Smooth muscle cell (in vitro differentiated cells): ENCODE data around the gene ZCCHC14. TPM values are rescaled to one million over a fixed set of nuclear protein-coding genes. Genes with fewer than 3 reads are reported as not detected.
A peak's percentile ranks its signal among the peaks of the same experiment; 100 is the strongest.

Experiments
- DNase-seq: peaks from one replicate; lab custom pipeline; 2025; ENCODE audit not compliant: unreplicated experiment; lab: John Stamatoyannopoulos, UW
- H2AFZ ChIP-seq: fragments of 200-600 bp; sonication (generic); 2 replicates; pipeline ENCODE4 v1.6.0; 2016; ENCODE audit warnings: antibody characterized with exemption, low read depth, mild to moderate bottlenecking
- H3F3A ChIP-seq: fragments of 200-600 bp; sonication (generic); 2 replicates; pipeline ENCODE4 v1.6.0; 2017; ENCODE audit warnings: antibody characterized with exemption, low read depth
- H3K27ac ChIP-seq: fragments of 200-600 bp; sonication (generic); 2 replicates; pipeline ENCODE4 v1.5.1; 2016; ENCODE audit warnings: low read depth, mild to moderate bottlenecking
- H3K27me3 ChIP-seq: fragments of 200-600 bp; sonication (generic); 2 replicates; pipeline ENCODE4 v1.6.1; 2016; ENCODE audit warnings: low read depth, mild to moderate bottlenecking
- H3K36me3 ChIP-seq: fragments of 200-600 bp; sonication (generic); 2 replicates; pipeline ENCODE4 v1.5.1; 2016; ENCODE audit warnings: low read depth
- H3K4me1 ChIP-seq: fragments of 200-600 bp; sonication (generic); 2 replicates; pipeline ENCODE4 v1.5.1; 2016; ENCODE audit warnings: low read depth
- H3K4me2 ChIP-seq: fragments of 200-600 bp; sonication (generic); 2 replicates; pipeline ENCODE4 v1.6.0; 2016; ENCODE audit warnings: mild to moderate bottlenecking
- H3K4me3 ChIP-seq: fragments of 200-600 bp; sonication (generic); 2 replicates; pipeline ENCODE4 v1.5.1; 2016; ENCODE audit warnings: mild to moderate bottlenecking
- H3K79me2 ChIP-seq: fragments of 200-600 bp; sonication (generic); 2 replicates; pipeline ENCODE4 v1.6.0; 2016; ENCODE audit warnings: low read depth, mild to moderate bottlenecking
- H3K9ac ChIP-seq: fragments of 200-600 bp; sonication (generic); 2 replicates; pipeline ENCODE4 v1.6.0; 2016; ENCODE audit warnings: low read depth
- H3K9me3 ChIP-seq: fragments of 200-600 bp; sonication (generic); replicated peaks from 2 replicates; pipeline ENCODE4 v1.5.1; 2016; ENCODE audit warnings: low read depth
- H4K20me1 ChIP-seq: fragments of 200-600 bp; sonication (generic); 2 replicates; pipeline ENCODE4 v1.6.0; 2016; ENCODE audit warnings: low read depth
- CTCF ChIP-seq: fragments of 200-600 bp; sonication (generic); IDR thresholded peaks from 2 replicates; pipeline ENCODE4 v1.5.1; 2017; ENCODE audit warnings: borderline replicate concordance, mild to moderate bottlenecking, antibody characterized with exemption; ENCODE audit not compliant: insufficient read depth, poor library complexity, severe bottlenecking
- WGBS: methylation state at CpG from one replicate; pipeline ENCODE4 v1.1.7; 2016; ENCODE audit warnings: low lambda C conversion rate; 5-methylcytosine and 5-hydroxymethylcytosine counted together
- polyA plus RNA-seq: library from polyadenylated mRNA; unstranded; fragments of >200 nt; fragmentation: Nextera tagmentation; extraction: Ambion mirVana; gene quantifications from 2 replicates; pipeline ENCODE4 v1.2.1, GENCODE V29; 2016
- total RNA-seq: library from RNA; depleted of rRNA; stranded (reverse); fragments of >200 nt; gene quantifications from 2 replicates; pipeline ENCODE4 v1.2.3, GENCODE V29; 2014

ZCCHC14 gene
- total and polyA plus RNA-seq, 2 experiments from 2014 or later = 4.6 to 8.5 TPM

DNA sequence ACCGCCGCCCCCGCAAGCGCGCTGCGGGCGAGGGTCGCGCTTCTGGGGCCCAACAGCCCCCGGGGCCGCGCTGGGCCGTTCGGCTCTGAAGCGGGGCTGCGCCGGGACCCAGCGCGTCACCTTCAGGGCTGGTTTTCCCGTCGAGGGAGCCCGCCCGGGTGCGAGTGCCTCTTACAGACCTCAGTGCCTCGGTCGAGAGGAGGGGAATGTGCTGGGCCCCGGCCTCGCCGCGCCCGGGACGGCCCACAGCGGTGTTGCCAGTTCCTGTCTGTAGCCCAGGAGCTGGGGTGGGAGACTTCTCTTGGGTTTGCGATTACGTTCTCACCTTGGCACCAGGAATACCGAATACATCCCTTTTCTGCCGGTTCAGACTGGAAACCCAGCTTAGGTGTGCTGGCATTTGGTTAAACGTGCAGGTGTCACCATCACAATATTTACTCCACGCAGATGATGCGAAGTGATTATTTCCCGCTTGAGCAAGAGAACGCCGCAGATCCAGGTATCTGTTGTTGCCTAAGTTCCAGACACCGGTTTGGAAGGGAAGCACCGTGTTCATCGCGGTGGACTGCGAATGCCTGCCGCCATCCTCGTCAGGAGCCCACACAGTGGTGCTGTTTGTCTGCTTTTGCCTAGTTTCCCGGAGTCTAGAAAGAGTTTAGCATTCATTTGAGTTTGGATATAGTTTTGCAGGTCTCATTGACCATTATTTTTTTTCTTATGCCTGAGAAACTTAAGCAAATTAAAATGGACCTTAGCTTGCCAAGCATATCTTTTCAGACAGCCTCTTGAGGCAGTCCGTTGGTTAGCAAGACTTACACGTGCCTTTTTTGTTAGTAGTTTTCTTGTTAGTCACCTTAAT lies 99.8 kb downstream of the ZCCHC14 start:
- Histone ChIP-seq H4K20me1 (peaks cover 54% of the 10 kb centered on the region), H3K9ac (peak overlapping the region; percentile 92), H3K27me3 (no peaks in the 10 kb centered on the region), H3K4me1 (peaks cover 8% of the 10 kb centered on the region), H3K36me3 (no peaks in the 10 kb centered on the region), H3K27ac (peak overlapping the region; percentile 79), H3F3A (peaks cover 21% of the 10 kb centered on the region), H3K4me3 (peak overlapping the region; percentile 76), H2AFZ (no peak overlapping the region), H3K79me2 (peaks cover 54% of the 10 kb centered on the region), H3K4me2 (peak overlapping the region; percentile 91), H3K9me3 (no peaks in the 10 kb centered on the region)
- DNase-seq = no peak
- WGBS = 2% methylated on average over 53 of the region's 53 CpGs
- TF ChIP-seq CTCF = no peak

- Histone ChIP-seq H3K4me3 (peak within 1 kb of the TSS; percentile 76), H3F3A (peaks cover 28% of the 10 kb centered on the region), H3K36me3 (no peaks in the 10 kb centered on the region), H3K27ac (peak within 1 kb of the TSS; percentile 92), H4K20me1 (peaks cover 45% of the 10 kb centered on the region), H3K4me2 (peak within 1 kb of the TSS; percentile 94), H3K9ac (peak within 1 kb of the TSS; percentile 94), H3K79me2 (peaks cover 45% of the 10 kb centered on the region), H2AFZ (peak within 1 kb of the TSS; percentile 65), H3K9me3 (no peaks in the 10 kb centered on the region), H3K27me3 (no peaks in the 10 kb centered on the region), H3K4me1 (peaks cover 12% of the 10 kb centered on the region)
- no peak for TF ChIP-seq CTCF
- 1% methylated on average over 63 of the region's 113 CpGs for WGBS
- peak; percentile 96 for DNase-seq
Observed at GRCh38 chr16:87391950-87392820, 100.6 kb downstream of the ZCCHC14 start, which contains the start of gene MAP1LC3B. TSS of gene MAP1LC3B (plus strand) at chr16:87392336. CDS start at chr16:87392428, 92 bp downstream.

DNA sequence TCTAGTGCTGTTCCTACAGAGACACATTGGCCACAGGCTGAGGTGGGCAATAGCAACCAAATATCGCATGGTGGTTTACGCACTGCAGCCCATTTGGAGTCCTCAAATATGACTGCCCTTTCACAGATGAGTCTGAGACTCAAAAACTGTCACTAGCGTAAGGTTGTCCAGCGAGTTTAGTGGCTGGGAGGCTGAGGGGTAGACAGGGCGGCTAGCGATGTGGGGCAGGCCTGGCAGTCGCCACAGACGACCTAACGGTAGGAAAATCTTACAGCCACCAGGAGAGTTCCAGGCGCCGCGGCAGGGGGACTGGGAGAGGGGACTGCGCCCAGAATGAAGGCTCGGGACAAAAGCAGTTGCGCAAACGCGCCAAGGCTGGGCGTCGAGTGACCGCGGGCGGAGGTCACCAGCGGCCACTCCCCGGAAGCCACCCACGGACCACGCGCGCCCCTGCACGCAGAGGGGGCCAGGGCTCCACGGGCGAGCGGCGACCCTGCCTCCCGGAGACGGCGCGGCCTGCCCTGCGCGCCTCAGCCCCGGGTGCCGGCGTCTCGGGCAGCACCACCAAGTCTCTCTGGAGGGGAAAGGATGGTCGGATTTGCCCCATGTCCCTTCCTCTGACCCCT lies 101.4 kb downstream of the ZCCHC14 start:
- peak overlapping the region; percentile 76 for H3K4me3 ChIP-seq
- H3K4me1 ChIP-seq = peaks cover 12% of the 10 kb centered on the region
- H3K9me3 ChIP-seq = no peaks in the 10 kb centered on the region
- peak overlapping the region; percentile 92 for H3K27ac ChIP-seq
- TF ChIP-seq CTCF = no peak
- H3F3A ChIP-seq = peaks cover 35% of the 10 kb centered on the region
- H4K20me1 ChIP-seq = peaks cover 38% of the 10 kb centered on the region
- DNase-seq = no peak
- H3K27me3 ChIP-seq = no peaks in the 10 kb centered on the region
- H3K9ac ChIP-seq = peak overlapping the region; percentile 94
- H3K79me2 ChIP-seq = peaks cover 38% of the 10 kb centered on the region
- H3K4me2 ChIP-seq = peak overlapping the region; percentile 94
- no peaks in the 10 kb centered on the region for H3K36me3 ChIP-seq
- 7% methylated on average over 41 of the region's 44 CpGs for WGBS
- H2AFZ ChIP-seq = peak overlapping the region; percentile 65
